Upper lobe of right lung (tissue), 1 donor: ENCODE results near the gene KRTAP5-7. TPM values are rescaled to one million over a fixed set of nuclear protein-coding genes. Genes with fewer than 3 reads are reported as not detected.

Source experiments
- ATAC-seq: fragments of 200-7000 bp; cut with Tn5 transposase; one replicate; pipeline ENCODE4 v1.9.1; 2020; ENCODE audit warnings: mild to moderate bottlenecking, moderate library complexity
- DNase-seq: peaks from one replicate; pipeline ENCODE4 v3.0.0-alpha.2; 2020
- H3K27ac ChIP-seq: fragments of 200-600 bp; one replicate; pipeline ENCODE4 v1.8.0; 2022
- H3K27me3 ChIP-seq: fragments of 200-600 bp; one replicate; pipeline ENCODE4 v1.8.0; 2022; ENCODE audit warnings: mild to moderate bottlenecking
- H3K36me3 ChIP-seq: fragments of 200-600 bp; one replicate; pipeline ENCODE4 v1.8.0; 2022
- H3K4me1 ChIP-seq: fragments of 200-600 bp; one replicate; pipeline ENCODE4 v1.8.0; 2022
- H3K4me3 ChIP-seq: fragments of 200-600 bp; one replicate; pipeline ENCODE4 v1.8.0; 2022; ENCODE audit warnings: mild to moderate bottlenecking
- H3K9me3 ChIP-seq: fragments of 200-600 bp; one replicate; pipeline ENCODE4 v1.8.0; 2022
- intact Hi-C: fragments of 100-400 bp; cut with DNase I; formaldehyde crosslinking; loops from one replicate; pipeline ENCODE4 v1.11.0; 2022
- total RNA-seq: library from RNA; stranded (reverse); fragmentation: NEBNext Ultra II Directional; extraction: Animal tissue kit (Norgen Biotek cat#: 25700); gene quantifications from one replicate; pipeline ENCODE4 v1.2.1, GENCODE V29; 2021
- TF ChIP-seq, protein P1 (sequence below): fragments of 200-600 bp; IDR thresholded peaks from one replicate; pipeline ENCODE4 v1.8.0; 2022; ENCODE audit warnings: antibody characterized with exemption
- donor health status: DM: no; HTN: yes; CAD: no; lungs with severe emphysema.

Gene KRTAP5-7
- total RNA-seq, 1 donor from 2014 or later, result 0.46 TPM

DNA sequence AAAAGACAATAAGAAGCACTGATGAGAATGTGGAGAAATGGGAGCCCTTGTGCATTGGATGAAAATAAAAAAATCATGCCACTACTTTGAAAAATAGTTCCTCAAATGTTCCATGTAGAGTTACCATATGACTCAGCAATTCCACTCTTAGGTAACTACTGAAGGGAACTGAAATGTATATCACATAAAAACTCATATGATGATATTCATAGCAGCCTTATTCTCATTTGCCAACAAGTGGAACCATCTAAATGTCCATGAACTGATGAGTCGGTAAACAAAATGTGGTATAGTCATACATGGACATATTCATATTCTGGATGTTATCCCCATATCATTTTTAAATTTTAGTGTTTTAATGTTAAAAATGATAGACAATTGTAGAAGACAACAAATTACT, 24.6 kb downstream of the KRTAP5-7 start:
- H3K27ac ChIP-seq, result no peak overlapping the region
- TF ChIP-seq, protein P1, sequence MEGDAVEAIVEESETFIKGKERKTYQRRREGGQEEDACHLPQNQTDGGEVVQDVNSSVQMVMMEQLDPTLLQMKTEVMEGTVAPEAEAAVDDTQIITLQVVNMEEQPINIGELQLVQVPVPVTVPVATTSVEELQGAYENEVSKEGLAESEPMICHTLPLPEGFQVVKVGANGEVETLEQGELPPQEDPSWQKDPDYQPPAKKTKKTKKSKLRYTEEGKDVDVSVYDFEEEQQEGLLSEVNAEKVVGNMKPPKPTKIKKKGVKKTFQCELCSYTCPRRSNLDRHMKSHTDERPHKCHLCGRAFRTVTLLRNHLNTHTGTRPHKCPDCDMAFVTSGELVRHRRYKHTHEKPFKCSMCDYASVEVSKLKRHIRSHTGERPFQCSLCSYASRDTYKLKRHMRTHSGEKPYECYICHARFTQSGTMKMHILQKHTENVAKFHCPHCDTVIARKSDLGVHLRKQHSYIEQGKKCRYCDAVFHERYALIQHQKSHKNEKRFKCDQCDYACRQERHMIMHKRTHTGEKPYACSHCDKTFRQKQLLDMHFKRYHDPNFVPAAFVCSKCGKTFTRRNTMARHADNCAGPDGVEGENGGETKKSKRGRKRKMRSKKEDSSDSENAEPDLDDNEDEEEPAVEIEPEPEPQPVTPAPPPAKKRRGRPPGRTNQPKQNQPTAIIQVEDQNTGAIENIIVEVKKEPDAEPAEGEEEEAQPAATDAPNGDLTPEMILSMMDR, result no peak
- H3K4me3 ChIP-seq, result no peak overlapping the region
- DNase-seq (no peak), ATAC-seq (no peak)
- no peaks in the 10 kb centered on the region for H3K4me1 ChIP-seq
- H3K27me3 ChIP-seq, result no peaks in the 10 kb centered on the region
- intact Hi-C loops, result no loop called here
- no peaks in the 10 kb centered on the region for H3K36me3 ChIP-seq
- H3K9me3 ChIP-seq, result no peaks in the 10 kb centered on the region

DNA sequence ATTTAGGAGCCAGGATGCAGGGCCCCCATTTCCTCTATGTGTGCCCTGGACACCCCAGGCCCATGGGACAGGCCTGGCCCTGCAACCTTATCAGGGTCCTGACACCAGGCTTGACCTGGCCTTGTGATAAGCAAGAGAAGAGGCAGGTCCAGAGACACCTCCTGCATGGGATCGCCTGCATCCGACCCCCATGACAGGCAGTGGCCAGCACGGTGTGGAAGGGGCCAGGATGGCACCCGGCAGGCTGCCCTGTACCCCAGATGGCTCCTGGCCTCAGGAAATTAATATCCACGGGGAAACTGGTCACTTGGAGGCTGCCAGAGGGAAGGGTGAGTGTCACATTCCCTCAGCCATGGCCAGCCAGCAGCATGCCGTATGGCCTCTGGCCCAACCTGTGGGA, 27.9 kb downstream of the KRTAP5-7 start:
- TF ChIP-seq, protein P1, result no peak
- no peak overlapping the region for H3K27ac ChIP-seq
- no peak overlapping the region for H3K4me3 ChIP-seq
- no peaks in the 10 kb centered on the region for H3K9me3 ChIP-seq
- H3K36me3 ChIP-seq, result no peaks in the 10 kb centered on the region
- no peaks in the 10 kb centered on the region for H3K27me3 ChIP-seq
- H3K4me1 ChIP-seq, result no peaks in the 10 kb centered on the region
- intact Hi-C loops, result no loop called here
- ATAC-seq (no peak), DNase-seq (no peak)

DNA sequence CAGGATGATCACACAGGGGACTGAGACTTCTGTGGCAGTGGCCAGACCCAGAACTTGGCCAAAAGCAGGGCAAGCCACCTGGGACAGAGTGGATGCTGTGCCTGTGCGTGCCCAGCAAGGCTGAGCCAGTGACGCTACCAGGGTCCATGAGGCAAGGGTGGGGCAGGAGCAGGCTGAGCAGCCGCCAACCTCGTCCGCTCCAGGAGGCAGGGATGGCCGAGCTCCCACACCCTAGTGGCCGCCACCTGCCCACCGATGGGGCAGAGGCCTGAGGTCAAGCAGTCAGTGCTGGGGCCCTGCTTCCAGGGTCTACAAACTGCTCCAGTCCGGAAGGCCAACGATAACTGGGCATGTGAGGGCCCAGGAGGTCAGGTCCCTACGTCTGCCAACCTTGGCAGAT, 28.4 kb downstream of the KRTAP5-7 start:
- no peak for DNase-seq
- Histone ChIP-seq H3K27me3 (no peaks in the 10 kb centered on the region), H3K4me1 (no peaks in the 10 kb centered on the region), H3K27ac (no peak overlapping the region), H3K36me3 (no peaks in the 10 kb centered on the region), H3K9me3 (no peaks in the 10 kb centered on the region), H3K4me3 (no peak overlapping the region)
- intact Hi-C loops, result no loop called here
- ATAC-seq, result no peak
- TF ChIP-seq, protein P1, result no peak

DNA sequence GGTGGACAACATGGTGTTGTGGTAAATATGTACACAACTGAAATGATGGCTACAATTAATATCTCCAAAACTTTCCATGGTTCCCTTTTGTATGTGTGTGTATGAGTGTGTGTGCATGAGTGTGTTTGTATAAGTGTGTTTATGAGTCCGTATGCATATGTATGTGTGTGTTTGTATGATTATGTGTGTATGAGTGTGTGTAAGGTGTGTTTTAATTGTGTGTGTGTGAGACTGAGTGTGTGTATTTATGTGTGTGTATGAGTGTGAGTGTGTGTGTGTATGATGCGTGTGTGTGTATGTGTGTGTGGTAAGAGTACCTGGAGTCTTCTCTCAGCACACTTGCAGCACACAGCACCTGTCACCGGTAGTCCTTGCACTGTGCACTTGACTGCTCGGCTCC, 29.0 kb downstream of the KRTAP5-7 start:
- Histone ChIP-seq H3K27ac (no peak overlapping the region), H3K4me3 (no peak overlapping the region), H3K27me3 (no peaks in the 10 kb centered on the region), H3K4me1 (no peaks in the 10 kb centered on the region), H3K9me3 (no peaks in the 10 kb centered on the region), H3K36me3 (no peaks in the 10 kb centered on the region)
- intact Hi-C loops, result no loop called here
- TF ChIP-seq, protein P1, result no peak
- DNase-seq, result no peak
- ATAC-seq, result no peak

DNA sequence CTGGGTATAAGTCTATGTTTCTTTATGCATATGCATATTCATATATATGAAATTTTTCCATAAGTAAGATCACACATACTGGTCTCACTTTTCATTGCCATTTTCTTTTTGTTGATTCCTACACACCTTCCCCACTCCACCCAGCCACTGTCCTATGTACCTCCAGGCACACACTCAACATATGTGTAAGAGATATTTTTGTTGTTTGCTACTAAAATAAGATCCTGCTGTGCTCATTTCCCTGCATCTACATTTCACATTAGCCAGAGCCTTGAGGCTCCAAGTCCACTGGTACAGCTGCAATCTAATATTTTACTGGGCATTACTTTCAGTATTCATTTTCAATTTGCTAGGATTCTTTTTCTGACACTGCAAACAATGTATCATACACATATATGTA, 30.2 kb downstream of the KRTAP5-7 start:
- intact Hi-C loops, result no loop called here
- H3K4me1 ChIP-seq, result no peaks in the 10 kb centered on the region
- TF ChIP-seq, protein P1, result no peak
- H3K36me3 ChIP-seq, result no peaks in the 10 kb centered on the region
- H3K4me3 ChIP-seq, result no peak overlapping the region
- ATAC-seq (no peak), DNase-seq (no peak)
- H3K27ac ChIP-seq, result no peak overlapping the region
- no peaks in the 10 kb centered on the region for H3K27me3 ChIP-seq
- no peaks in the 10 kb centered on the region for H3K9me3 ChIP-seq

DNA sequence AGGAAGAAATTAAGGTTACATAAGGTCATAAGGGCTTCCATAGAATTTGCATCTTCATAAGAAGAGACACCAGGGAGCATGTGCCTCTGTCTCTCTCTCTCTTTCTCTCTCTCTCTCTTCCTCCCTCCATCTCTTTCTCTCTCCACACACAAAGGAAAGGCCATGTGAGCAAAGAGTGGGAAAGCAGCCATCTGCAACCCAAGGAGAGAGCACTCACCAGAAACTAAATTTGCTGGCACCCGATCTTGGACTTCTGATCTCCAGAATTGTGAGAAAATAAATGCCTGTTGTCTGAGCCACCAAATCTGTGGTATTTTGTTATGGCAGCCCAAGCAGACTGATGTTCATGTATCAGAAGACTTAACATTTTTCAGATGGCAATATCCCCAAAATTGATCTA, 31.9 kb downstream of the KRTAP5-7 start:
- no peaks in the 10 kb centered on the region for H3K9me3 ChIP-seq
- no peak overlapping the region for H3K27ac ChIP-seq
- no peaks in the 10 kb centered on the region for H3K4me1 ChIP-seq
- TF ChIP-seq, protein P1, result no peak
- H3K4me3 ChIP-seq, result no peak overlapping the region
- ATAC-seq (no peak), DNase-seq (no peak)
- peaks cover 1% of the 10 kb centered on the region for H3K27me3 ChIP-seq
- no peaks in the 10 kb centered on the region for H3K36me3 ChIP-seq
- intact Hi-C loops, result no loop called here
